Head of caudate nucleus (tissue), 42 donors: Measurements from ENCODE around the gene ZBTB20.

Source experiments
- DNase-seq, 42 donors: peaks; one replicate each; pipeline versions ENCODE4 v3.0.0 to v3.0.0-alpha.2; 2020 to 2021; ENCODE audit warnings: mixed read lengths in 7 of 42
- intact Hi-C: fragments of 100-400 bp; cut with DNase I; formaldehyde crosslinking; loops from one replicate; pipeline ENCODE4 v1.15.0; 2022

The ZBTB20 gene

GRCh38 chr3:114861666-114862065, 285.4 kb downstream of the ZBTB20 start:
- DNase-seq = no peak
- intact Hi-C loops = no loop called here

GRCh38 chr3:114860531-114860930, 286.6 kb downstream of the ZBTB20 start:
- intact Hi-C loops = no loop called here
- no peak for DNase-seq

GRCh38 chr3:114858329-114858728, 288.8 kb downstream of the ZBTB20 start:
- intact Hi-C loops = no loop called here
- no peak for DNase-seq

GRCh38 chr3:114857299-114857701, 289.8 kb downstream of the ZBTB20 start:
- intact Hi-C loops = no loop called here

GRCh38 chr3:114856835-114857234, 290.3 kb downstream of the ZBTB20 start:
- intact Hi-C loops = no loop called here
- no peak for DNase-seq

More at GRCh38 chr3:114857299-114857701, 289.8 kb downstream of the ZBTB20 start:
- no peak for DNase-seq

- intact Hi-C loops = no loop called here
- DNase-seq = no peak
Observed at GRCh38 chr3:114855839-114856238, 291.2 kb downstream of the ZBTB20 start.

- no peak for DNase-seq
- intact Hi-C loops = no loop called here
Observed at GRCh38 chr3:114852966-114853365, 294.1 kb downstream of the ZBTB20 start.

GRCh38 chr3:114850898-114851297, 296.2 kb downstream of the ZBTB20 start:
- no peak for DNase-seq
- intact Hi-C loops = no loop called here

GRCh38 chr3:114848643-114849350, 298.3 kb downstream of the ZBTB20 start:
- intact Hi-C loops = no loop called here
- DNase-seq = peak in 8 of 42 donors; percentile 16 to 58 (median 38)

- peak; percentile 26 to 90 (median 76) for DNase-seq
- intact Hi-C loops = no loop called here
Observed at GRCh38 chr3:114848082-114848481, 299.0 kb downstream of the ZBTB20 start.

GRCh38 chr3:114847564-114847963, 299.5 kb downstream of the ZBTB20 start:
- intact Hi-C loops = no loop called here
- no peak for DNase-seq

- intact Hi-C loops = no loop called here
- DNase-seq = no peak
Observed at GRCh38 chr3:114846779-114847178, 300.3 kb downstream of the ZBTB20 start.

GRCh38 chr3:114846252-114846651, 300.8 kb downstream of the ZBTB20 start:
- DNase-seq = peak in 18 of 42 donors; percentile 19 to 68 (median 32)

GRCh38 chr3:114841515-114841914, 305.6 kb downstream of the ZBTB20 start:
- no peak for DNase-seq
- intact Hi-C loops = no loop called here

More at GRCh38 chr3:114846252-114846651, 300.8 kb downstream of the ZBTB20 start:
- intact Hi-C loops = no loop called here

GRCh38 chr3:114839476-114839875, 307.6 kb downstream of the ZBTB20 start:
- DNase-seq = no peak
- intact Hi-C loops = no loop called here

GRCh38 chr3:114838025-114838424, 309.1 kb downstream of the ZBTB20 start:
- DNase-seq = no peak
- intact Hi-C loops = no loop called here

- no peak for DNase-seq
Observed at GRCh38 chr3:114834175-114834940, 312.7 kb downstream of the ZBTB20 start.

GRCh38 chr3:114831861-114832260, 315.2 kb downstream of the ZBTB20 start:
- intact Hi-C loops = no loop called here
- DNase-seq = no peak

More at GRCh38 chr3:114834175-114834940, 312.7 kb downstream of the ZBTB20 start:
- intact Hi-C loops = no loop called here

GRCh38 chr3:114830652-114831051, 316.4 kb downstream of the ZBTB20 start:
- intact Hi-C loops = no loop called here

GRCh38 chr3:114829783-114830182, 317.3 kb downstream of the ZBTB20 start:
- no peak for DNase-seq
- intact Hi-C loops = loop anchor here (5.0 to 10.0 kb wide), 3 partner anchors 263 to 345 kb away; partner anchors contain the start of gene ZBTB20

More at GRCh38 chr3:114830652-114831051, 316.4 kb downstream of the ZBTB20 start:
- DNase-seq = no peak
